Measurements from ENCODE around the gene VPS52.

VPS52 gene

DNA sequence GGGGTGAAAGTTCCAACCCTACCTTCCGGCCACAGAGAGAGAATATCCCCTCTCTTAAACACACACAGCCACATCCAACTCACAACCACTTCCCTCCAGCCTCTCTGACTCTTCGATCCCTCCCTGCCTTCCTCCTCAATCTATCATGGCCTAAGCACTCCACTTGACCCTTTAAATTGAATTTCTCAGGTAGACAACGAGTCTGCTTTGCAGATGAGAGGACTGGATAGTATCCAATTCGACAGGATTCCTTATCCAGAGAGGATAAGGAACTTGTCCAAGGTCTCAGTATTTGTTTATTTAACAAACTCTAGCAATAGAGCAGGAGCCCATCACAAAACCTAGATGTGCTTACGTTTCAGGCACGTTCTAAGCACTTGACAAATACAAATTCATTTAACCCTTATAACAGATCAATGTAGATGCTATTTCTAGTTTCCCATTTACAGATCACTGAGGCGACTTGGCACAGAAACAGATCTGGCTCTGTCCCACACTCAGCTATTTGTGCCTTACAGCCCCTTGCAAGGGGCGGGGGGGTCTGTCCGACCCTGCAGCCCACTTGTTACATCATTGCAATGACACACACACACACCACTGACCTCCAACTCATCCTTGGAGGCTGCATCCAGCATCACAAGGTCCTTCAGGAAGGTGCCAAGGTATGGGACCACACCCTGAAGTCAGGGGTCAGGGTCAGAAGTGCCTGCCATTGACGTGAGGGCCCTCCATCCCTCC, 22.6 kb upstream of the VPS52 start:
- TF ChIP-seq, protein P1, sequence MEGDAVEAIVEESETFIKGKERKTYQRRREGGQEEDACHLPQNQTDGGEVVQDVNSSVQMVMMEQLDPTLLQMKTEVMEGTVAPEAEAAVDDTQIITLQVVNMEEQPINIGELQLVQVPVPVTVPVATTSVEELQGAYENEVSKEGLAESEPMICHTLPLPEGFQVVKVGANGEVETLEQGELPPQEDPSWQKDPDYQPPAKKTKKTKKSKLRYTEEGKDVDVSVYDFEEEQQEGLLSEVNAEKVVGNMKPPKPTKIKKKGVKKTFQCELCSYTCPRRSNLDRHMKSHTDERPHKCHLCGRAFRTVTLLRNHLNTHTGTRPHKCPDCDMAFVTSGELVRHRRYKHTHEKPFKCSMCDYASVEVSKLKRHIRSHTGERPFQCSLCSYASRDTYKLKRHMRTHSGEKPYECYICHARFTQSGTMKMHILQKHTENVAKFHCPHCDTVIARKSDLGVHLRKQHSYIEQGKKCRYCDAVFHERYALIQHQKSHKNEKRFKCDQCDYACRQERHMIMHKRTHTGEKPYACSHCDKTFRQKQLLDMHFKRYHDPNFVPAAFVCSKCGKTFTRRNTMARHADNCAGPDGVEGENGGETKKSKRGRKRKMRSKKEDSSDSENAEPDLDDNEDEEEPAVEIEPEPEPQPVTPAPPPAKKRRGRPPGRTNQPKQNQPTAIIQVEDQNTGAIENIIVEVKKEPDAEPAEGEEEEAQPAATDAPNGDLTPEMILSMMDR (IDR thresholded peaks at IDR 0.05; ENCODE audit: control insufficient read depth, extremely low read depth, insufficient read depth), result no peak
- no peak for DNase-seq (ENCODE audit: low read depth)
- H3K4me3 ChIP-seq (ENCODE audit: low read depth, low read length), result no peak overlapping the region

DNA sequence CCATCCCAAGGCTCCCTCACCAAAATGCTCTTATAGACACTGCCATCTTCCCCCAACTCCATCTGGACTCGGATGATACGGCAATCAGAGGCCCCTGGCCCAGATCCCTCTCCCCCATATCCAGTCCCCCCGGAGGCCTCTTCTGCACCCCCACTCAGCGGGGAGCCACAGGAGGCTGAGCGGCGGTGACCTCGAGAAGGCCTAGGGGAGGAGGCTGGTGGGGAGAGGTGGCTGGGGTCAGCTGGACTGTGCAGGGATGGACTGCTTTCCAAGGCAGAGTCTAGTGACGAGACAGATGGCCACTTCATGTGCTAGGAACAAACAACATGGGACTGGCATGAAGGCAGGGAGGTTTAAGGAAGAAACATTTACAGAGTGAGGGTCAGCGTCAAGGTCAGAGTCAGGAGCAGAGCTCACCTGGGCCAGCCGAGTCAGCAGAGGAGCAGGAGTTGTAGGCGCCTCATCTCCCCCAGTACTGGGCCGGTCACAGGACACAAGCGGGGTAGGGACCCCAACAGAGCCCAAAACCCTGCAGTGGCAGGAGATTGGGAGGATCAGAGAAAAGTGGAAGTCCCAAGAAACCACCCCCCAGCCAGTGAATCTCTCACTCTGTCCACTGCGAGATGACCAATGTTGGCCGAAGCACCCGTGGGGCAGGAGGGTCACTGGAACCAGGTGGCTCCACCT, 21.5 kb upstream of the VPS52 start:
- TF ChIP-seq, protein P1 (IDR thresholded peaks at IDR 0.05; ENCODE audit: control insufficient read depth, extremely low read depth, insufficient read depth), result no peak
- no peak overlapping the region for H3K4me3 ChIP-seq (ENCODE audit: low read depth, low read length)
- DNase-seq (ENCODE audit: low read depth), result no peak

DNA sequence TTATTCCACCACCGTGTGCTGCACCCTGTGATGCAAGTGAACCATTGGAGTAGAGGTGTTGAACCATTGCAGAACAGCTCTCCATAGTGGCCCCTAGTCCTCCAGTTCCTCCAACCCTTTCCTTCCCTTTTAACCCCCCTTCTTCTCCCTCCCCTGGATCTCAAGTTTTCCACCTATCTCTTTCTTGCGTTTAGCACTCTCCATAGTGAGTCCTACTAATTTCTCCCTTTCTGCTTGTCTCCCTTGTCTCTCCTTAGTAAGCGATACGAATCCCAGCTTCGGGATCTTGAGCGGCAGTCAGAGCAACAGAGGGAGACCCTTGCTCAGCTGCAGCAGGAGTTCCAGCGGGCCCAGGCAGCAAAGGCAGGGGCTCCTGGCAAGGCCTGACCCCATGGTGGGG, 18.8 kb upstream of the VPS52 start:
- H3K4me3 ChIP-seq (ENCODE audit: low read depth, low read length), result peak overlapping the region; percentile 100
- TF ChIP-seq, protein P1 (IDR thresholded peaks at IDR 0.05; ENCODE audit: control insufficient read depth, extremely low read depth, insufficient read depth), result no peak

DNA sequence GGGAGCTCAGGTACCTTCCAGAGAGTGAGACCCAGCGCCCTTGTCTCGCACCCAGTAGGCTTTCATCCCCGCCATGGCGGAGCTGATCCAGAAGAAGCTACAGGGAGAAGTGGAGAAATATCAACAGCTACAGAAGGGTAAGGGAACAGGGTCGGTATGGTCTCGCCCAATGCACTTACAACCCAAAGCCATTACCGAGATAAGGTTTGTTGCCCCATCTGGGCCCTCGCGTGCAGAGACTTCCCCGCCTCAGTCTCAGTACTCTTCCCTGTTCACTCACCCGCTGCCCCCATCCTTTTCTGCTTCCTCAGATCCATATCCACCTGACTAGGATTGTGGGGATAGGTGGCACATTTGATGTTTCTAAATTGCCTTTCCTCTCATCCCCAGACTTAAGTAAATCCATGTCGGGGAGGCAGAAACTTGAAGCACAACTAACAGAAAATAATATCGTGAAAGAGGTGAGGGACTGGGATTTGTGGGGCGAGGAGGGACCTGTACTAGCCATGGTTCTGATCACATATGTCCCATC, 18.2 kb upstream of the VPS52 start:
- H3K4me3 ChIP-seq (ENCODE audit: low read depth, low read length), result peak overlapping the region; percentile 100
- no peak for DNase-seq (ENCODE audit: low read depth)
- TF ChIP-seq, protein P1 (IDR thresholded peaks at IDR 0.05; ENCODE audit: control insufficient read depth, extremely low read depth, insufficient read depth), result no peak

More for the DNA sequence above, 18.8 kb upstream of the VPS52 start:
- no peak for DNase-seq (ENCODE audit: low read depth)

DNA sequence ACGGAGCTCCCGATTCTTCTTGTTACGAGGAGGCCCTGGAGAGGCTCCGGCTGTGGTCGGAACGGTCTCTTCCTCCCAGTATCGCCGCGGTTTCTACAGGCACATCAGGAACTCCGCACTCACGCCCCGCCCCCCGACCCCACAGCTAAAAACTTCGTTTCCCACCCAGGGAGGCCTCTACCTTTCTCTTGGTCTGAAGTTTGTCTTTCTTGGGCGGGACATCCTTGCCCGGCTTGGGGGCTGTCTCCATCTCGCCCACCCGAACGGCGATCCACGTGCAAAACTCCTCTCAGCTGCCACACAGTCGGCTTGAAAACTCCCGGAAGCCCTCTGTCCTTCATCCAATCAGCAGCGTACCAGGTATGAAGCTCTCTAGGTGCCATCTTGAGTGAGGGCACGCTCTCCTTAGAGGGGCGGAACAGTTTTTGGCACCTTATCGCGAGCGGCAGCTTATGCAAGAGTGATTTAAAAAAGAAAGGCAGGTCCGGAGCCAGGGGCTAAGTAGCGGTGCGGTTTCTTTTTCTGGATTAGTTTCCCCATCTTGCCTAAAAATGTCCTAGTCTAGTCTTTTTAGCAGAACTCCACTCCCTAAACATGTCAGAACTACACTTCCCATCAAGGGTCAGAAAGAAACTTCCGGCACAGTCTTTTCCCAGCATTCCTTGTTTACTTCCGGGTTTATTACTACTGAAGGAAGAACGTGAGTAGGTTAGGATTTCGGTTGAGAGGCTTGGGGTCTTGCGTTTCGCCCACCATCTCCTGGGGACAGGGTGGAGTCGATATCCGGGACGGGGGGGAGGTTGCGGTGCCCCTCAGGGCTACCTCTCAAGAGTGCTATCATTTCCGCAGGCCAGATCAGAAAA, 17.5 kb upstream of the VPS52 start, which contains the start of the genes PFDN6 and WDR46:
PFDN6 (plus strand) TSS at position 681 of the 863 bp plus-strand sequence. CDS start 256 bp downstream, outside the sequence.
WDR46 (minus strand) TSS at position 319 of the 863 bp plus-strand sequence; CDS start at position 250, 69 bp downstream.
- TF ChIP-seq, protein P1 (IDR thresholded peaks at IDR 0.05; ENCODE audit: control insufficient read depth, extremely low read depth, insufficient read depth), result no peak
- peak; percentile 79 for DNase-seq (ENCODE audit: low read depth)

DNA sequence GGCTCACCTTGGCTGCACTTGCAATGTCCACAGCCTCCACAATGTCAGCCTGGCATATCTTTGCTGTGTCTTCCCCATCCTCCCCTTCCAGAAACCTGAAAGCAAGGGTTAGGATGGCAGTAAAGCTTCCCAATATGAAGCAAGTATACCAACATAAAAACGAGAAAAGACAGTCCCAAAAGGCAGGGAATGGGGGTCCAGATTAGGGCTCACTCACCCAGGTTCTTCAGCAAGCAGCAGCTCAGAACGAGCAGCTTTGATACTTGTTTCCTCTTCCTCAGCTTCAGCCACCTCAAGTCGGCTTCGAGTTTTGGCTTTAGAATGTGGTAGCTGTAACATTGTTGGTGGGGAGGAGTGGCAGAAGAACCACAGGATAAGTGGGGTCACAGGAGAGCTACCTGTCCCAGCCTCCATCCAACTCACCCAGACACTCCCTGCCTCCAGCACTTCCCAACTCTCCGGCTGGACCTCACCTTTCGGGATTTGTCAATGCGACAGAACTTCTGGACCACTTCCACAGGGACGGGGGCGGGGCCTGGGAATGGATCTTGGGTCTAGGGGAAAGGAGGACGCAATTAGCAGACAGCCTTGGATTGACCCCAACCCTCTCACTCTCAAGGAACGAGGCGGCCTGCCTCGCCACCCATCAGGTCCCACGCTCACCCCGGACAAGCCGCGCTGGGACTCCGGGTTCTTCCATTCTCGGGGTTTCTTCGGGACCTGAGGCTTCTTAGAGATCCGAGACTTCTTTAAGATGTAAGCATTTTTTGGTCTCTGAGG, 16.7 kb upstream of the VPS52 start:
- peak overlapping the region; percentile 100 for H3K4me3 ChIP-seq (ENCODE audit: low read depth, low read length)
- TF ChIP-seq, protein P1 (IDR thresholded peaks at IDR 0.05; ENCODE audit: control insufficient read depth, extremely low read depth, insufficient read depth), result no peak
- no peak for DNase-seq (ENCODE audit: low read depth)

More for the DNA sequence above, 17.5 kb upstream of the VPS52 start, which contains the start of the genes PFDN6 and WDR46:
- peak within 1 kb of the TSS; percentile 100 for H3K4me3 ChIP-seq (ENCODE audit: low read depth, low read length)
